ENCODE measurements around the gene P3H3.

DNA sequence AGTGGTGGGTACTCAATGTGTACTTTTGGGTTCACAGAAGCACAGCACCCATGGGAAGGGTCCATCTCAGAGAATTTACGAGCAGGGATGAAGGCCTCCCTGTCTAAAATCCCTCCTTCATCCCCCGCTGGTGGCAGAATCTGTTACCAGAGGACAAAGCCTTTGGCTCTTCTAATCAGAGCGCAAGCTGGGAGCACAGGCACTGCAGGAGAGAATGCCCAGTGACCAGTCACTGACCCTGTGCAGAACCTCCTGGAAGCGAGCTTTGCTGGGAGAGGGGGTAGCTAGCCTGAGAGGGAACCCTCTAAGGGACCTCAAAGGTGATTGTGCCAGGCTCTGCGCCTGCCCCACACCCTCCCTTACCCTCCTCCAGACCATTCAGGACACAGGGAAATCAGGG, 8.0 kb upstream of the P3H3 start:
- no peak for TF ChIP-seq EP300 (IDR thresholded peaks at IDR 0.05)
- TF ChIP-seq, protein P1, sequence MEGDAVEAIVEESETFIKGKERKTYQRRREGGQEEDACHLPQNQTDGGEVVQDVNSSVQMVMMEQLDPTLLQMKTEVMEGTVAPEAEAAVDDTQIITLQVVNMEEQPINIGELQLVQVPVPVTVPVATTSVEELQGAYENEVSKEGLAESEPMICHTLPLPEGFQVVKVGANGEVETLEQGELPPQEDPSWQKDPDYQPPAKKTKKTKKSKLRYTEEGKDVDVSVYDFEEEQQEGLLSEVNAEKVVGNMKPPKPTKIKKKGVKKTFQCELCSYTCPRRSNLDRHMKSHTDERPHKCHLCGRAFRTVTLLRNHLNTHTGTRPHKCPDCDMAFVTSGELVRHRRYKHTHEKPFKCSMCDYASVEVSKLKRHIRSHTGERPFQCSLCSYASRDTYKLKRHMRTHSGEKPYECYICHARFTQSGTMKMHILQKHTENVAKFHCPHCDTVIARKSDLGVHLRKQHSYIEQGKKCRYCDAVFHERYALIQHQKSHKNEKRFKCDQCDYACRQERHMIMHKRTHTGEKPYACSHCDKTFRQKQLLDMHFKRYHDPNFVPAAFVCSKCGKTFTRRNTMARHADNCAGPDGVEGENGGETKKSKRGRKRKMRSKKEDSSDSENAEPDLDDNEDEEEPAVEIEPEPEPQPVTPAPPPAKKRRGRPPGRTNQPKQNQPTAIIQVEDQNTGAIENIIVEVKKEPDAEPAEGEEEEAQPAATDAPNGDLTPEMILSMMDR (IDR thresholded peaks at IDR 0.05), result no peak
